ENCODE measurements around the gene GBP3.
A peak's percentile ranks its signal among the peaks of the same experiment; 100 is the strongest.
"Not testable (repeated sequence)": the region's sequence is repeated elsewhere in the genome, so short reads cannot be mapped to it uniquely, and the experiment has no call there.

GBP3 gene

DNA sequence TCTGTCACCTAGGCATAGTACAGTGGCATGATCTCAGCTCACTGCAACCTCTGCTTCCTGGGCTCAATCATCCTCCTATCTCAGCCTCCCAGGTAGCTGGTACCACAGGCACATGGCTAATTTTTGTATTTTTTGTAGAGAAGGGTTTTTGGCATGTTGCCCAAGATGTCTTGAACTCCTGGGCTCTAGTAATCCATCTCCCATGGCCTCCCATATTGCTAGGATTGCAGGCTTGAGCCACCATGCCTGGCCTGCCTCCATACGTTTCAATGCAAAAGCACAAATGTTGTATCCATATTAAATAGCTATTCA, 17.6 kb upstream of the GBP3 start:
- DNase-seq: no peak

DNA sequence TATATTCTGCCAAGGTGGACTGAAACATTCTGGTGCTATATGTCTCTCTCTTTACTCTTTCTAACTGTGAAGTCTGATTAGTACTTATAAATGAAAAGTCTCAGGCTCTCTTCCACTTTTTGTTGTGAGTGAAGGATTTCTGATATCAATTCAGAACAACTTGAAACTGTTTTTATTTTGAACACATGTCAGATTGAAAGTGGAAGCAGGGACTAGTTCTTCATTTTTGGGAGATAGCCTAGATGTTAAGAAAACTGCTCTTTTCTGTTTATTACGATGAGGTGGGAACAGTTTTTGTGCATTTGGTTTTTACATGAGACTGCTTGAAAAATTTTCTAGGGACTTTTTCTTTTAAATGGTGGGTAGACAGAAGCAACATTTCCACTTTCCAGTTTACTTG, 14.5 kb upstream of the GBP3 start:
- no peak for DNase-seq

DNA sequence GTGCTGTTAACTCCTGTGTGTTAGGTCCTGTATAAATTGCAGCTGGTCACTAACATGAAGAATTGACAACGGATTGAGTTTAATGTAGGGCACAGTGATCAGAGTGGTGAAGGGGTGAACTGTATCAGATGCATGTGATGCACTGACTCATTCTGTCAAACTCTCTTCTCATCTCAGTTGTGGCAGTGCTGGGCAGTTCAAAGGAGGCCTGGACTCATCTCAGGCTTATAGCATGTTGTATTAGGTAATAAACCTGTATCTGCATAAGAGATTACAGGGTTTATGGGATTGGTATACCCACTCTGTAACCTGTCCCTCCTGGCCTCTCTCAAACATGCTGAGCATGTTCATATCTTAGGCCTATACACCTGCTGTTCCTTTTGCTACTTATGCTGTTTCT, 12.4 kb upstream of the GBP3 start:
- no peak for DNase-seq

DNA sequence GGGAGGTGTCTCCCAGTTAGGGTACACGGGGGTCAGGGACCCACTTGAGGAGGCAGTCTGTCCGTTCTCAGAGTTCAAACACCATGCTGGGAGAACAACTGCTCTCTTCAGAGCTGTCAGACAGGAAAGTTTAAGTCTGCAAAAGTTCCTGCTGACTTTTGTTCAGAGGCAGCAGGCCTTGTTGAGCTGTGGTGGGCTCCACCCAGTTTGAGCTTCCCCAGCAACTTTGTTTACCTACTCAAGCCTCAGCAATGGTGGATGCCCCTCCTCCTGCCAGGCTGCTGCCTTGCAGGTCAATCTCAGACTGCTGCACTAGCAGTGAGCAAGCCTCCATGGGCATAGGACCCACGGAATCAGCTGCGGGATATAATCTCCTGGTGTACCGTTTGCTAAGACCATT, 11.3 kb upstream of the GBP3 start:
- DNase-seq: not testable (repeated sequence)

DNA sequence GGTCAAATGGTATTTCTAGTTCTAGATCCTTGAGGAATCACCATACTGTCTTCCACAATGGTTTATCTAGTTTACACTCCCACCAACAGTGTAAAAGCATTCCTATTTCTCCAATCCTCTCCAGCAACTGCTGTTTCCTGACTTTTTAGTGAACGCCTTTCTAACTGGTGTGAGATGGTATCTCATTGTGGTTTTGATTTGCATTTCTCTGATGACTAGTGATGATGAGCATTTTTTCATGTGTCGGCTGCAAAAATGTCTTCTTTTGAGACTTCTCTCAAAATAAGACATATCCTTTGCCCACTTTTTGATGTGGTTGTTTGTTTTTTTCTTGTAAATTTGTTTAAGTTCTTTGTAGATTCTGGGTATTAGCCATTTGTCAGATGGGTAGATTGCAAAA, 6.4 kb upstream of the GBP3 start:
- not testable (repeated sequence) for DNase-seq

DNA sequence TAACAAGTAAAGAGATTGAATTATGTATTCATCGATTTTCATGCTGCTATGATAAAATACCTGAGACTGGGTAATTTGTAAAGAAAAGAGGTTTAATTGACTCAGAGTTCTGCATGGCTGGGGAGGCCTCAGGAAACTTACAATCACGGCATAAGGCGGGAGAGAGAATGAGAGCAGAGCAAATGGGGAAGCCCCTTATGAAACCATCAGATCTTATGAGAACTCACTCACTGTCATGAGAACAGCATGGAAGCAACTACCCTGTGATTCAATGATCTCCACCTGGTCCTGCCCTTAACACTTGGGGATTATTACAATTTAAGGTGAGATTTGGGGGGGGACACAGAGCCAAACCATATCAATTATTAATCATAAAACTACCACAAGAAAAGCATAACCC, 3.3 kb upstream of the GBP3 start:
- DNase-seq: no peak

DNA sequence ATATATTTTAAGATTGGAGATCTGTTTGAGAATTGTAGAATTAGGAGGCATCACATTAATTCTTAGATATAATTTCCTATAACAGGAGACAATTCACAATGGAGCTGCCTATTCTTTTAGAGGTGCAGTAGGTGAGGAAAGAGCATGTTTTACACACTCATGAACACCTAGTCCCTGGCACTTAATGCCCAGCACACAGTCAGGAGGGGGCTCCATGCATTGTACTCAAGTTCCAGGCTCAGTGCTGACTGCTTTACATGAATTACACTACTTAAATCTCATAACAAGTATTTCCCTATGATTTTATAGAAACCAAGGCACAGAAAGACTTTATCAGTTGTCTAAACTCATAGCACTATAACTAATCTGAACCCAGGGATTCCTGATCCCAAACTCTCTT, 360 bp upstream of the GBP3 start:
- DNase-seq: no peak

DNA sequence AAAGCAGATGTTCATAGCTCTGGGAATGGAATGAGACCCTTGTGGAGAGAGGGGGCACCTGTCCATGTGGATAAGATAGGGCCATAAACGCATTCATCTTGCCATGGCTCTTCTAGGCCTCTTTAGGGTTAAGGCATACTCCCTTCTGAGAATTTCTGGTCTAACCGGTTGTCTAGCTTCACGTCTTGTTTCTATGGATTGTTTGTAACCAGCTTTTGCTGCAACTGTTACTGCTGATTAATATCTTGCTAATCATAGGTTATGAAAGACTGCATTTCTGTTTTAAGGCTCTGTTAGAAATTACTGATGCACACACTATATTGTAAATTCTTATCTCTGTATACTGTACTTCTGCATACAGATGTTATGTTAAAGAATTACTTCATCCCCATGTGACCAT, 4.3 kb downstream of the GBP3 start:
- DNase-seq: not testable (repeated sequence)

DNA sequence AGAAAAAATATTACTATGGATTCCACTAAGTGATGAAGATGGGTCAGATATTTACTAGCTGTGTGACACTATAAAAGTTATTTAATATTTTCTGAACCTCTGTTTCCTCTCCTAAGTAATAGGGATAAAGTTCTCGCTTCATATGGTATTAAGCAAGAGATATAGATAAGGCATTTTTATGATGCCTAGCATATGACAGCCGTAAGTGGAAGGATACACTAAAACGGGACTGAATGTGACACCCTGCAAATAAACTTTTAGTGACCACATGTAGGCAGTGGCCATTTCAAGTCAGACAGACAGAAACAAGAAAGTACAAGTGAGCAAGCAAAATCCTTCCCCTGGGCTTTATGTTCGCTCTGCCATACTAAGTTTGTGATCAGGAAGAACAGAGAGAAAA, 14.2 kb downstream of the GBP3 start:
- DNase-seq: no peak

DNA sequence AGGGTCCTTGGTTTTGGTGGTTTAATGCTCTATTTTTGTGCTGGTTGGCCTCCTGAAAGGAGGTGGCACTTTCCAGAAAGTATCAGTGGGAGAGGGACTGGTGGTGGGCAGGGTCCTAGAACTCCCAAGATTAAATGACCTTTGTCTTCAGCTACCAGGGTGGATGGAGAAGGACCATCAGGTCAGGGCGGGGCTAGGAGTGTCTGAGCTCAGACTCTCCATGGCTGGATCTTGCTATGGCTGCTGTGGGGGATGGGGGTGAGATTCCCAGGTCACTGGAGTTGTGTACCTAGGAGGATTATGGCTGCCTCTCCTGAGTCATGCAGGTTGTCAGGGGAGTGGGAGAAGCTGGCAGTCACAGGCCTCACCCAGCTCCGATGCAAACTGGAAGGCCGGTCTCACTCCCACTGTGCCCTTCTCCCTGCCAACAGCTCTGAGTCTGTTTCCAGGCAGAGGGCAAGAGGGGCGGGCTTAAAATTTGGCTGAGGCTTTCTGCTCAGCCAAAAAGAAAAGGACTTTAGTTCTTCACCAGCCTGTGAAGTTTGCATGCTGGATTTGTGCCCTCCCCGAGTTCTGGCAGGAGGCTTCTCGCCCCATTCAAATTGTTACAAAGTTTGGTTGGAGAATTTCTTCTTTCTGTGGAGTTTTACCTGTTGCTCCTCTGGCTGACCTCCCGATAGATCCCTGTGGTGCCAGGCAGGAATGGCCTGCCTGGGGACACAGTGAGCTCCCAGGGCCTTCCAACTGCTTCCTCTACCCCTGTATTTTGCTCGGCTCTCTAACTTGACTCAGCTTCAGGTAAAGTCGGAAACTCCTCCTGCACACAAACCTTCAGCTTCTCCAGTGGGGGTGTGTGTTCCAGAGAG, 17.1 kb downstream of the GBP3 start:
- no peak for DNase-seq

DNA sequence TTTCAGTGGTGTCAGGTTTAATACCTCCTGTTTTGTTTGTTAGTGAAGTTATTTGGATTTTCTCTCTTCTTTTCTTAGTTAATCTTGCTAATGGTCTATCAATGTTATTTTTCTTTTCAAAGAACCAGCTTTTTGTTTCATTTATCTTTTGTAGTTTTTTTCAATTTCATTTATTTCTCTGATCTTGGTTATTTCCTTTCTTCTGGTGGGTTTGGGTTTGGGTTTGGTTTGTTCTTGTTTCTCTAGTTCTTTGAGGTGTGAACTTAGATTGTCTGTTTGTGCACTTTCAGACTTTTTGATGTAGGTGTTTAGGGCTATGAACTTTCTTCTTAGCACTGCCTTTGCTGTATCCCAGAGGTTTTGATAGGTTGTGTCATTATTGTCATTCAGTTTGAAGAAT, 20.5 kb downstream of the GBP3 start:
- not testable (repeated sequence) for DNase-seq

DNA sequence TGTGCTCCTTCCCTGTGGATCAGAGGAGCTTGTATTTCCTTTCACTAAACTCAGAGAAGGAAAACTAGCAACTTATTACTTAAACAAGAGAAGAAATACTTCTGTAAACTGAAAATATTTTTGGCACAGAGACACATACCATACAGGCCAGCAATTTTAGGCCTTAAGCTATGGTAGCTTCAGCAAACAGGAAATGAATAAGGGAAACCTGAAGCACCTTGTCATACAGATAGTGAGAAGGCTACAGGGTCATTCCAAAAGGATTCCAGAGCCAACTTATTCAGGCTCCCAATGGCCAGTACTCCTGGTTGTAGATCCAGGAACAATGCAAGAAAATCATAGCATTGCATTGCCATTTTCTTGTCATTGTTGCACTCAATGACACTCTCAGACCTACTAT, 21.2 kb downstream of the GBP3 start:
- DNase-seq: no peak

DNA sequence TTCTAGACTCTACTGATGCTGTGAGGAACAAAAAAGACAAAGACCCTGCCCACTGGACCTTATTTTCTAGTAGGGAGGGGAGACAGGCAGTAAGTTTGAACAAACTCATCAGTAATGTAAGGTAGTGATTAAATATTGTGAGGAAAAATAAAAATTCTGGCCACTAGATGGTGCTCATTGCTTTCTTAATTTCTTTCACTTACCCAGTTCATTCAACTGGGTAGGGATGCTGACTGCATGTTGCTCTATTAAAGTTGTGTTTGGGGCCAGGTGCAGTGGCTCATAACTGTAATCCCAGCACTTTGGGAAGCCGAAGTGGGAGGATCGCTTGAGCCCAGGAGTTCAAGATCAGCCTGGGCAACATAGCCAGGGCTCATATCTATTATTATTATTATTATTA, 23.9 kb downstream of the GBP3 start:
- DNase-seq: no peak

DNA sequence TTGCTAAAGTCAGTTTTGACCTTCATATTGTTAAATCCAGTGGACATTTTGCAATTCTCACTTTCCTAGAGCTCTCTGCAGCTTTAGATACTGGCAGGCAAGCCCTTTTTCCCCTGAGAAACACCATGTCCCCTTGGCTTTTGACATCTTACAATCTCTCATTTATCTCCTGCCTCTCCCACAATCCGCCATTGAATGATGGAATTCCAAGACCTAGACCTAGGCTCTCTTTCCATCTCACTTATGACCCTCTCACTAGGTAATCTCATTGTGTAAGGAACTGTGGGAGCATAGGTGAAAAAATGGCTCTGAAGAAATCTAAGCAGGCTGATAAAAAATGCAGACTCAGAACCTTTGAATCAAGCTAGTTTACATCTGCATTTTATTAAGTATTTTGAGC, 32.2 kb downstream of the GBP3 start:
- DNase-seq: no peak

DNA sequence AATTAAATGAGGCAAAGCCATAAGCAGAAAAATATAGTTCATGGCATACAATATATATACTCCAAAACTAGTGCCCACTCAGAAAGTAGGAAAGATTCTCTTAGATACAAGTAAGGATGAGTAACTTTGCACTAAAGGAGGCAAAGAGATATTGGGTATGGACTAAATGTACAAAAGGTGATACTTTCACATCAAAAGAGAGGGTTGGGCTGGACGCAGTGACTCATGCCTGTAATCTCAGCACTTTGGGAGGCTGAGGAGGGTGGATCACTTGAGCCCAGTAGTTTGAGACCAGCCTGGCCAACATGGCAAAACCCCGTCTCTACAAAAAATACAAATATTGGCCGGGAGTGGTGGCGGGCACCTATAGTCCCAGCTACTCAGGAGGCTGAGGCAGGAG, 37.0 kb downstream of the GBP3 start:
- DNase-seq: no peak

DNA sequence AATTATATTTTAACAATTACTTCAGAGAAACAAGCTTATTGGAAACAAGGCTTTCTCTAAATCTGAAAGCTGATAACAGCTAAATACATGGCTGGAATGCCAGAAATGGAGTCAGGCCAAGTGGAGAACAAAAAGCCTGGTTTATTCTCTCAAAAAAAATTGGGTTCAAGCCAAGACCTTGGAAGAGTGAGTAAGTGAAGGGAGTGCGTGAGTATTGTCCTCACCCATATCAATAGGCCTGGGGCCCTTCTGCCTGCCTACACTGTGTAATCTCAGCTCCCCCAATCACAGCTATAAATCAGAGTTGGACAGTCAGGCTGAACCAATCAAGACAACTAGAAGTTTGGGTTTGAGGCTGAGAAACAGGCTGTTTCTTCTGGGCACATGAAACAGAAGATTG, 37.6 kb downstream of the GBP3 start:
- peak; percentile 48 for DNase-seq

DNA sequence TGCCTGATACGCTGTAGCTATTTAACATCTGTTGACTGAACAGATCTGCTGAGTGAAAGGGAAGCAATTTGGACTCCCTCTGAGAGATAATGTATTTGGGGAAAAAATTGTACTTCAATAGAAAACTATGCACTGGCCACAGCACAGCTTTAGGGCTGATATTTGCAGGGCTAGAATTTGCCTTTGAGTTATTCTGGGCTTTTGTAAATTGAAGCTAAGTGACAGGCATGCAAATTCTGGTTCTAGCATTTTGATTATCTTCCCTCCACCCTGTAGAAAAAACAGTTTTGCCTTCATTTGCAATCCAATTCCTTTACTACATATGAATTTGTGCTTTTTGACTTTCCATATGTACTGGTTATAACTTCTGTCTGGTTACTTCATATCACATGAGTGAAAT, 38.1 kb downstream of the GBP3 start:
- DNase-seq: no peak

DNA sequence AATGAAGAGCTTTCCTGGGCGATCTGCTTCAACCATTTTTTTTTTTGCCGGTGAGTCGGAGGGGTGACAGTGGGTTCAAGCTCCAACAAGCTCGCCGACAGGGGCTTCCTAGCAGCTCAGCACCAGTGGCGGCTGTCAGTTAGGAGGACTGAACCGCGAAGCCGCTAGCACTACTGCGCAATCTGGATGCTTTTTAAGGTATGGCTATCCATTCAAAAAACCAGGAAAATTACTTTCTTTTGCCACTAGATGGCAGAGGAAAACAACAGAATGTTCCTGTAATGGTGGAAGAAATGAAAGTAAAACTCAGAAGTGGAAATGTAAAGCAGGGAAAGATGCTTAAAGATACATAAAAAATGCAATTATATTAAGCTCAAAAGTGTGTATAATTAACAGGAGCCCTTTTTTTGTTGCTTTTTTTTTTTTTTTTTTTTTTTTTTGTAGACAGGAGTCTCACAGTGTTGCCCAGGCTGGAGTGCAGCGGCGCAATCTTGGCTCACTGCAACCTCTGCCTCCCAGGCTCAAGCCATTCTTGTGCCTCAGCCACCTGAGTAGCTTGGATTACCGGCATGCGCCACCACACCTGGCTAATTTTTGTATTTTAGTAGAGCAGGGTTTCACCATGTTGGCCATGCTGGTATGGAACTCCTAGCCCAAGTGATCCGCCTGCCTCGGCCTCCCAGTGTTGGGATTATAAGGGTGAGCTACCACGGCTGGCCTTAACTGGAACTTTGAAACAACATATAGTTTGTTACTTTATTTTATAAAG, 38.7 kb downstream of the GBP3 start:
- DNase-seq: no peak

DNA sequence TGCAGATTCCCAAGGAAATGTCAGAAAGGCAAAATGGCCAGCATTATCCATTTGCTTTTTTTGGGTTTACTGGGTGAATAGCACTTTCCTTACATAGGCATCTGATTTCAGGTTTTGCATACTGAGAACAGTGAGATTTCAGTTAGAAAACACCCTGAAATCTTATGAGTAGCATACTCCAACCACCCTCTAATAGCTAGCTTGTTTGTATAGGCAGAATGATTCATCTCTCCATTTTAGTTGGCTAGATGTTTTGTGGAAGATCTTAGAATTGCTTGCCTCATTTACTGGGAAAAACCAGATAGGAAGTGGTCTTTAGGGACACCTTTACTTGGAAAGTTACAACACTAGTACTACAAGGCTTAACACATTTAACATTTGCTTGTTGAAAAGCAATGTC, 40.6 kb downstream of the GBP3 start:
- no peak for DNase-seq

DNA sequence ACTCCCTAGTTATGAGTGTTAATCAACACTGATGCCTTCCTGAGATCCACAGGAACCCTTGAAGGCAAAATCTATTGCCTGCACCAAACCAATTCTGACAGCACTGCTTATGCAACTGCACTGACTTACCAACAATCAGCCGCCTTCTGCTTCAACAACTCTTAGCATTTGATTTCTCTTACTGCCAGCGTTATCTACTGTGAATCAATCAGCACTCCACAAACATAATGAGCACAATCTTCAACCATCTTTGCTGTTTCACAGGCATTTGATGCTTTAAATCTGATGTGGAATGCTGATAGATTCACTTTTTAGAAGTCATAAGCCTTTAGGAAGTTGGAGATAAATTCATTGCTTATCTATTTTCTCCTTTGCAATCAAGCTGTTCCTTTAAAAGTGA, 41.2 kb downstream of the GBP3 start:
- DNase-seq: not testable (repeated sequence)

DNA sequence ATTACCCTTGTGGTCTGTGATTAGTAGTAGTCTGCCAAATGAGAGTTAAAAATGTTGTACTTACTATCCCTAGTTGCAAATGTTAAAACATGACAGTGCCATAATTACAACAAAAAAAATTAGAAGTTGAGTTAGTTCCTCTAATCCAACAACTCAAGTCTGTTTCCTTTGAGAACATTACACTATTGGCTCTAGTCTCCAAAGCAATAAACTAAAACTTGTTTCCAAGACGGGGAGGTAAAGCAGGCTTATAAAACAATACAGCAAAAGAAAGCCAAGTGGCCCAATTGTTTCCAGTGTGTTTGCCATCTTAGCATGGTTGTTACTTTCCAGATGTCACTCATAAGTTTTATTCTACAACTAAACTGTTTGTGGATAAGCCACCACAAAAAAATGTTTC, 41.8 kb downstream of the GBP3 start:
- no peak for DNase-seq

DNA sequence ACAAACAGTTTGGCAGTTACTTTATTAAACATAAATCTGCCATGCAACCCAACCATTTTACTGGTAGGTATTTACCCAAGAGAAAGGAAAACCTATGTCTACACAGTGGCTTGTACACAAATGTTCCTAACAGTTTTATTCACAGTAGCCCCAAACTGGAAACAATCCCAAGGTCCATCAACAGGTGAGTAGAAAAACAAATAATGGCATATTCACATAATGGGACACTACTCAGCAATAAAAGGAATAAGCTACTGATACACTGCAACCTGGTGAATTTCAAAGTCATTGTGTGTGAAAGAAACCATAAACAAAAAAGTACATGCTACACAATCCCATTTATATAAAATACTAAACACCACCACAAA, 42.9 kb downstream of the GBP3 start:
- no peak for DNase-seq

DNA sequence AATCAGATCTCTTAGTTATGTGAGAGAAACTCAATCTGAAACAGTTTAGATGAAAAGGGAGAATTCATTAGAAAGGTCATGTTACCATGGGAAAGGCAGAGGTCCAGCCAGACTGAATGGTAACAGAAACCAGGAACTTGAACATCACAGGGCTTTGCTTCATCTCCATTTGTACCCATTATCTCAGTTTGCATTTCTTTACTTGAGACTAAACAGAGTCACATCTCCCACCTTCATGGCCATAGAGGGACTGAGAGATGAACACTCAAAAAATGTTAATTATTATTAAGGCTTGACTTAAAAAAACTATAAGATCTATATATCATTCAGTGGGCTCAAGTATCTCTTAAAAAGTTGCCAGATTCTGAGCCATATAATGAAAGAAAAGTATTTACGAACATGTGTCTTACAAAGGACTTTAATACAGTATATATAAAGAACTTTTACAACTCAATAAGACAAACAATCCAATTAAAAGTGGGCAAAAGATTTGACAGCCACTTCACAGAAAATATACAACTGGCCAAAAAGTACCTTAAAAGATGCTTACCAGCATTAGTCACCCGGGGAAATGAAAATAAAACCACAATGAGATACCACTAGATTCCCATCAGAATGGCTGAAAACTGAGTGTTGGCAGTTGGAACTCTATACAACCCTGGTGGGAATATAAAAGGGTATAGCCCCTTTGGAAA, 43.5 kb downstream of the GBP3 start:
- DNase-seq: no peak

DNA sequence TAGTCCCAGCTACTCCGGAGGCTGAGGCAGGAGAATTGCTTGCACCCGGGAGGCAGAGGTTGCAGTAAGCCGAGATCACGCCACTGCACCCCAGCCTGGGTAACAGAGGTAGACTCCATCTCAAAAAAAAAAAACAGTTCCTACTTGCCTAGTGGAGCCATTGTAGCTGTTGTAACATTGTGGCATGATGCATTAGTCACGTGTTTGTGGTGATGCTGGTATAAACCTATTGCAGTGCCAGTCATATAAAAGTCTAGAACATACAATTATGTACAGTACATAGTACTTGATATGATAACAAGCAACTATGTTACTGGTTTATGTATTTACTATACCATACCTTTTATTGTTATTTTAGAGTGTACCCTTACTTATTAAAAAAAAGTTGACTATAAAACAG, 46.4 kb downstream of the GBP3 start:
- DNase-seq: no peak
